ENCODE data around the gene AGAP1.

Gene AGAP1

GRCh38 chr2:235453605-235454151 is 40.2 kb upstream of the AGAP1 start:
- no peak overlapping the region for H3K4me3 ChIP-seq (ENCODE audit: low read depth, low read length)
- TF ChIP-seq, protein P1, sequence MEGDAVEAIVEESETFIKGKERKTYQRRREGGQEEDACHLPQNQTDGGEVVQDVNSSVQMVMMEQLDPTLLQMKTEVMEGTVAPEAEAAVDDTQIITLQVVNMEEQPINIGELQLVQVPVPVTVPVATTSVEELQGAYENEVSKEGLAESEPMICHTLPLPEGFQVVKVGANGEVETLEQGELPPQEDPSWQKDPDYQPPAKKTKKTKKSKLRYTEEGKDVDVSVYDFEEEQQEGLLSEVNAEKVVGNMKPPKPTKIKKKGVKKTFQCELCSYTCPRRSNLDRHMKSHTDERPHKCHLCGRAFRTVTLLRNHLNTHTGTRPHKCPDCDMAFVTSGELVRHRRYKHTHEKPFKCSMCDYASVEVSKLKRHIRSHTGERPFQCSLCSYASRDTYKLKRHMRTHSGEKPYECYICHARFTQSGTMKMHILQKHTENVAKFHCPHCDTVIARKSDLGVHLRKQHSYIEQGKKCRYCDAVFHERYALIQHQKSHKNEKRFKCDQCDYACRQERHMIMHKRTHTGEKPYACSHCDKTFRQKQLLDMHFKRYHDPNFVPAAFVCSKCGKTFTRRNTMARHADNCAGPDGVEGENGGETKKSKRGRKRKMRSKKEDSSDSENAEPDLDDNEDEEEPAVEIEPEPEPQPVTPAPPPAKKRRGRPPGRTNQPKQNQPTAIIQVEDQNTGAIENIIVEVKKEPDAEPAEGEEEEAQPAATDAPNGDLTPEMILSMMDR (IDR thresholded peaks at IDR 0.05; ENCODE audit: control insufficient read depth, extremely low read depth, insufficient read depth): no peak
- DNase-seq (ENCODE audit: low read depth): no peak

DNA sequence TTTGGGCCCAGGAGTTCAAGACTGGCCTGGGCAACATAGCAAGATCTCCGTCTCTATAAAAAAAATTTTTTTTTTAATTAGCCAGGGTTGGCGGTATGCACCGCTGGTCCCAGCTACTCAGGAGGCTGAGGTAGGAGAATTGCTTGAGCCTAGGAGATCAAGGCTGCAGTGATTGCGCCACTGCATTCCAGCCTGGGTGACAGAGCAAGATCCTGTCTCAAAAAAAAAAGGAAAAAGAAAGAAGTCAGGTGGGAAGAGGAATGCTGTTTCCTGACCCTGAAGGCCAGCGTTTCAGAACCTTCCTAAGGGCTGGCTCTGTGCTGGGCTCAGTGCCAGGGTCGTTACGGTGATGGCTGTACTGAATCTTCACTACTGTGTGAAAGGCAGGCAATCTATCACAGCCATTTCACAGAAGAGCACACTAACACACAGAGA is 35.0 kb upstream of the AGAP1 start:
- no peak for DNase-seq (ENCODE audit: low read depth)
- TF ChIP-seq, protein P1 (IDR thresholded peaks at IDR 0.05; ENCODE audit: control insufficient read depth, extremely low read depth, insufficient read depth): no peak
- H3K4me3 ChIP-seq (ENCODE audit: low read depth, low read length): no peak overlapping the region

DNA sequence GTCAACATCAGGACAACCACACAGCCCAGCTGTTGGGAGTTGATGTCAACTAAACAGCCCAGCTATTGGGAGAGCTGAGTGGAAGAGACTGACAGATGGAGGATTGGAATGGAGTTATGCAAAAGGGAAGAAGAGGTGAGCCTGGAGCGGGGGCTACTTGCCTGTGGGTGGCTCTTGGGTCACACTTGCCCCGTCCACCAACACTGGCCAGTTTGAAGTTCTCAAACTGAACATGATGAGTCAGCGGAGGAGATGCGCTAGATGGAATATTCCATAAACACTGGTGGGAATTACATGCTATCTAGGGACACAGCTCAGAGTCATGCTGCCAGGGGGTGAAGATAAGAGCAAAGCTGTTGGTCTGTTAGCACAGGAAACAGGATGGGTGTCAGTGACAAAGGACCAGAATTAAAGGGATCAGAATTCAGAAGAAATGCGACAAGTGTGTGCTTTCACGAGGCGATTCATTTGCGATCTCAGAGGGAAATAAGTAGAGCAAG is 33.2 kb upstream of the AGAP1 start:
- H3K4me3 ChIP-seq (ENCODE audit: low read depth, low read length): no peak overlapping the region
- TF ChIP-seq, protein P1 (IDR thresholded peaks at IDR 0.05; ENCODE audit: control insufficient read depth, extremely low read depth, insufficient read depth): no peak
- no peak for DNase-seq (ENCODE audit: low read depth)

GRCh38 chr2:235461763-235462414 is 32.0 kb upstream of the AGAP1 start:
- TF ChIP-seq, protein P1 (IDR thresholded peaks at IDR 0.05; ENCODE audit: control insufficient read depth, extremely low read depth, insufficient read depth): no peak
- no peak overlapping the region for H3K4me3 ChIP-seq (ENCODE audit: low read depth, low read length)
- DNase-seq (ENCODE audit: low read depth): no peak

GRCh38 chr2:235462415-235462790 is 31.4 kb upstream of the AGAP1 start:
- no peak overlapping the region for H3K4me3 ChIP-seq (ENCODE audit: low read depth, low read length)
- DNase-seq (ENCODE audit: low read depth): no peak
- TF ChIP-seq, protein P1 (IDR thresholded peaks at IDR 0.05; ENCODE audit: control insufficient read depth, extremely low read depth, insufficient read depth): no peak

DNA sequence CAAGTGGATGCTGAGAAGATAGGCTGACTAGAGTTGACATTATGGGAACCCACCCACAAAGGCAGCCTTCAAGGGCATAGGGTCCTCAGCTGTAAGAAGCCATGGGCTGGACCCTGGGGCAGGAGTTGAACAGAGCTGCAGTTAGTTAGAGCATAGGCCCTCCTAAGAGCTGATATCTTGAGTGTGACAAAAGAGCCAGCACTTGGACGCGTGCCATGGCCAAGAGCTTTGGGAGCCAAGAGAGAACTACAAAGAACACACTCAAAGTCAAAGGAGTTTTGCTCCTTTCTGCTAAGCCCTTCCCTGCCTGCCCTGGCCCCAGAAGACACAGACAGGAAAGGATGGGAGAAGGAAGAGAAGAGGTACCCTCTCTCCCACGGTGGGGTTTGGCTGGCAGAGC is 29.9 kb upstream of the AGAP1 start:
- no peak for DNase-seq (ENCODE audit: low read depth)
- TF ChIP-seq, protein P1 (IDR thresholded peaks at IDR 0.05; ENCODE audit: control insufficient read depth, extremely low read depth, insufficient read depth): no peak
- H3K4me3 ChIP-seq (ENCODE audit: low read depth, low read length): no peak overlapping the region

- TF ChIP-seq, protein P1 (IDR thresholded peaks at IDR 0.05; ENCODE audit: control insufficient read depth, extremely low read depth, insufficient read depth): no peak
- no peak overlapping the region for H3K4me3 ChIP-seq (ENCODE audit: low read depth, low read length)
- DNase-seq (ENCODE audit: low read depth): no peak
These were observed 26.3 kb upstream of the AGAP1 start for GRCh38 chr2:235467588-235467987.
